HCT116 (cell line): ENCODE measurements around the gene PCDHB14.
"Not testable (repeated sequence)": the region's sequence is repeated elsewhere in the genome, so short reads cannot be mapped to it uniquely, and the experiment has no call there.

Source experiments
- EZH2 ChIP-seq: fragments of 200-600 bp; sonication (generic); IDR thresholded peaks from 2 replicates; pipeline ENCODE4 v1.6.1; 2017; ENCODE audit warnings: antibody characterized with exemption, mixed run types
- POLR2AphosphoS5 ChIP-seq: IDR thresholded peaks from 2 replicates; pipeline ENCODE4 v1.6.1; 2011; ENCODE audit warnings: mild to moderate bottlenecking, low read depth, low read length, moderate library complexity
- TF ChIP-seq, protein P1 (sequence below): IDR thresholded peaks from 2 replicates; pipeline ENCODE4 v1.6.1; 2011; ENCODE audit warnings: mild to moderate bottlenecking, low read length, moderate library complexity; ENCODE audit not compliant: insufficient replicate concordance; ENCODE audit errors: extremely low read depth

DNA sequence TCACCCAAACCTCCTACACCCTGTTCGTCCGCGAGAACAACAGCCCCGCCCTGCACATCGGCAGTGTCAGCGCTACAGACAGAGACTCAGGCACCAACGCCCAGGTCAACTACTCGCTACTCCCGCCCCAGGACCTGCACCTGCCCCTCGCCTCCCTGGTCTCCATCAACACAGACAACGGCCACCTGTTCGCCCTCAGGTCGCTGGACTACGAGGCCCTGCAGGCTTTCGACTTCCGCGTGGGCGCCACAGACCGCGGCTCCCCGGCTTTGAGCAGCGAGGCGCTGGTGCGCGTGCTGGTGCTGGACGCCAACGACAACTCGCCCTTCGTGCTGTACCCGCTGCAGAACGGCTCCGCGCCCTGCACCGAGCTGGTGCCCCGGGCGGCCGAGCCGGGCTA, 22.0 kb upstream of the PCDHB14 start:
- not testable (repeated sequence) for TF ChIP-seq EZH2, POLR2AphosphoS5
- TF ChIP-seq, protein P1, sequence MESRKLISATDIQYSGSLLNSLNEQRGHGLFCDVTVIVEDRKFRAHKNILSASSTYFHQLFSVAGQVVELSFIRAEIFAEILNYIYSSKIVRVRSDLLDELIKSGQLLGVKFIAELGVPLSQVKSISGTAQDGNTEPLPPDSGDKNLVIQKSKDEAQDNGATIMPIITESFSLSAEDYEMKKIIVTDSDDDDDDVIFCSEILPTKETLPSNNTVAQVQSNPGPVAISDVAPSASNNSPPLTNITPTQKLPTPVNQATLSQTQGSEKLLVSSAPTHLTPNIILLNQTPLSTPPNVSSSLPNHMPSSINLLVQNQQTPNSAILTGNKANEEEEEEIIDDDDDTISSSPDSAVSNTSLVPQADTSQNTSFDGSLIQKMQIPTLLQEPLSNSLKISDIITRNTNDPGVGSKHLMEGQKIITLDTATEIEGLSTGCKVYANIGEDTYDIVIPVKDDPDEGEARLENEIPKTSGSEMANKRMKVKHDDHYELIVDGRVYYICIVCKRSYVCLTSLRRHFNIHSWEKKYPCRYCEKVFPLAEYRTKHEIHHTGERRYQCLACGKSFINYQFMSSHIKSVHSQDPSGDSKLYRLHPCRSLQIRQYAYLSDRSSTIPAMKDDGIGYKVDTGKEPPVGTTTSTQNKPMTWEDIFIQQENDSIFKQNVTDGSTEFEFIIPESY: not testable (repeated sequence)
